Neural progenitor cell (in vitro differentiated cells): ENCODE results near the gene RPL29.

Experiments
- EZH2 ChIP-seq: fragments of 200-600 bp; sonication (generic); IDR thresholded peaks from 2 replicates; pipeline ENCODE4 v1.6.1; 2017; ENCODE audit warnings: antibody characterized with exemption, mild to moderate bottlenecking, moderate library complexity
- EZH2phosphoT487 ChIP-seq: fragments of 200-600 bp; sonication (generic); IDR thresholded peaks from 2 replicates; pipeline ENCODE4 v1.6.1; 2017; ENCODE audit warnings: antibody characterized with exemption
- TF ChIP-seq, protein P1 (sequence below): fragments of 200-600 bp; sonication (generic); IDR thresholded peaks from 2 replicates; pipeline ENCODE4 v1.5.1; 2017; ENCODE audit warnings: antibody characterized with exemption, mild to moderate bottlenecking

DNA sequence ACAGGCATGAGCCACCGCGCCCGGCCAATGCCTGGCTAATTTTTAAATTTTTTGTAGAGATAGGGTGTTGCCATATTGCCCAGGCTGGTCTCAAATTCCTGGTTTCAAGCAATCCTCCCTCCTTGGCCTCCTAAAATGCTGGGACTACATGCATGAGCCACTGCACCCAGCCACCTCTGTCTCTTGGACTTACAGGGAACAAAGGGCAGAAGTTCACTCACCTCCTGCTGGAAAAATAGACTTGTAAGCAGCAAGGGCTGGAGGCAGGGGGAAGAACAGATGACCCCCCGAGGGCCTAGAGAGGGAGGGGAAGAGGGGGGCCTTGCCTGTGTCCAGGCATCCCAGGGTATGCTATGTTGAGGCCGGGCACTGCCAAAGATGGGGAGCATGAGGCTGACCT, 38.5 kb upstream of the RPL29 start:
- TF ChIP-seq, protein P1, sequence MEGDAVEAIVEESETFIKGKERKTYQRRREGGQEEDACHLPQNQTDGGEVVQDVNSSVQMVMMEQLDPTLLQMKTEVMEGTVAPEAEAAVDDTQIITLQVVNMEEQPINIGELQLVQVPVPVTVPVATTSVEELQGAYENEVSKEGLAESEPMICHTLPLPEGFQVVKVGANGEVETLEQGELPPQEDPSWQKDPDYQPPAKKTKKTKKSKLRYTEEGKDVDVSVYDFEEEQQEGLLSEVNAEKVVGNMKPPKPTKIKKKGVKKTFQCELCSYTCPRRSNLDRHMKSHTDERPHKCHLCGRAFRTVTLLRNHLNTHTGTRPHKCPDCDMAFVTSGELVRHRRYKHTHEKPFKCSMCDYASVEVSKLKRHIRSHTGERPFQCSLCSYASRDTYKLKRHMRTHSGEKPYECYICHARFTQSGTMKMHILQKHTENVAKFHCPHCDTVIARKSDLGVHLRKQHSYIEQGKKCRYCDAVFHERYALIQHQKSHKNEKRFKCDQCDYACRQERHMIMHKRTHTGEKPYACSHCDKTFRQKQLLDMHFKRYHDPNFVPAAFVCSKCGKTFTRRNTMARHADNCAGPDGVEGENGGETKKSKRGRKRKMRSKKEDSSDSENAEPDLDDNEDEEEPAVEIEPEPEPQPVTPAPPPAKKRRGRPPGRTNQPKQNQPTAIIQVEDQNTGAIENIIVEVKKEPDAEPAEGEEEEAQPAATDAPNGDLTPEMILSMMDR = no peak
- no peak for TF ChIP-seq EZH2
- no peak for TF ChIP-seq EZH2phosphoT487
